Activated CD8-positive, alpha-beta memory T cell treated with anti-CD3 and anti-CD28 coated beads, Interleukin-2, amount 50 U/mL, for 1 hour (primary cell): ENCODE data around the gene COX6B2.
"Not testable (repeated sequence)": the region's sequence is repeated elsewhere in the genome, so short reads cannot be mapped to it uniquely, and the experiment has no call there.

Experiments used
- DNase-seq: peaks from one replicate; pipeline ENCODE4 v3.0.0-alpha.2; 2020; ENCODE audit errors: extremely low read depth

The COX6B2 gene, protein sequence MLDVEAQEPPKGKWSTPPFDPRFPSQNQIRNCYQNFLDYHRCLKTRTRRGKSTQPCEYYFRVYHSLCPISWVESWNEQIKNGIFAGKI

DNA sequence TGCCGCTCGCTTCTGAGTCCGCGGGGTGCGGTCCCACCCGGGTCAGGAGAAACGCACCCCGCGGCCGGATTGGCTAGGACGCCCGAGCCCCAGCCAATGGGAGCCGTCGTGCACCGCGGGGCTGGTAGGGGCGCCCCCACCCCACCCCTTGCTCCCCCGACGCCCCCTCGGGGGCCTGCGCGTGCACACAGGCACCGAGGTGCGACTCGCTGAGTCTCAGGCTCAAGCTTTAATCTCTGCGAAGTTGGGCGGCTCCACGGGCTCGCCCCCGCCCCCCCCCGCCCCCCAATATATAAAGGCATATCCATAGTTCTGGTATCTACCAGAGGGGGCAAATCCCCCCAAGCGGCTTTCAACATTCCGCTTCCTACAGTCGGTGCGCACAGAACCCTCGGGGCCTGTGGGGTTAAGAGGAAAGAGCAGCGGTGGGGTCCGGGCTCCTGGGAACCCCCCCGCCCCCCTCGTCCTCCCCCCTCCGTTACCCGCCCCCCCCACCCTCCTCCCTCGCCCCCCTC, at the start of gene COX6B2:
Gene COX6B2, minus strand, starts transcription at position 22 of the 515 bp plus-strand sequence. CDS start 198 bp downstream, outside the sequence.
- DNase-seq = no peak

DNA sequence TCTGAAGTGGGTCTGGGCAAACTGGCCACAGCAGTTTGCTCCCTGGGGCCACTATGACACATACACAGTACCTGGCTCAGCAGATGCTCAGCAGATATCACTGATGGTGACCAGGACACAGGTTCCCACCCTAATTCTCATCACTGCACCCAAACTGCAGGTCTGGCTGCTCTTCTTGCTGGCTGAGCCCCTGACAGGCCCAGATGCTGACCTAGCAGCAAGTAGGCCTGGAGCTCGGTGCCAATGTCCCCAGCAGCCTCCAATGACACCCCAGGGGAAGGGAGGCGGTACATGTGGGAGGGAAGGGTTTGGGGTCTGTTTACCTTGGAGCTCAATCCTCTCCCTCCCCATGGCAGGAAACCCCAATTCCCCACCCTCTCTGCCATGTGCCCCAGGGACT, 48.0 kb upstream of the COX6B2 start:
- no peak for DNase-seq

DNA sequence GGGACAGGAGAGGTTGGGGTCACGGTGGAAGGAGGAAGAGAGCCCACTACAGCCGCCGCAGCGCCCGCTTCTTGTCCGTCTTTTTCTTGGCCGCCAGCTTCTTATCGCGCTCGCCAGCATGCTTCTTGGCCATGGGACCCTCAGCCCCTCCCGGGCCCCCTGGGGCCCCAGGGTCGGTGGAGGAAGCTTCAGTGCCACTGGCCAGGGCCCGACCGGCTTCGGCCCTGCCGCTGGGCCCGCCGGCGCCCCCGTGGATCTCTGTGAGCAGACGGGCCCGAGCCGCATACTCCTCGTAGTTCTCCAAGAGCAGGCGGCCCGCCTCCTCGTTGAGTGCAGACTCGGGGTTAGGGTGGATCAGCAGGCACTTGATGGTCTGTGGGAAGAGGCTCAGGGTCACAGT, 46.9 kb upstream of the COX6B2 start:
- DNase-seq = not testable (repeated sequence)

DNA sequence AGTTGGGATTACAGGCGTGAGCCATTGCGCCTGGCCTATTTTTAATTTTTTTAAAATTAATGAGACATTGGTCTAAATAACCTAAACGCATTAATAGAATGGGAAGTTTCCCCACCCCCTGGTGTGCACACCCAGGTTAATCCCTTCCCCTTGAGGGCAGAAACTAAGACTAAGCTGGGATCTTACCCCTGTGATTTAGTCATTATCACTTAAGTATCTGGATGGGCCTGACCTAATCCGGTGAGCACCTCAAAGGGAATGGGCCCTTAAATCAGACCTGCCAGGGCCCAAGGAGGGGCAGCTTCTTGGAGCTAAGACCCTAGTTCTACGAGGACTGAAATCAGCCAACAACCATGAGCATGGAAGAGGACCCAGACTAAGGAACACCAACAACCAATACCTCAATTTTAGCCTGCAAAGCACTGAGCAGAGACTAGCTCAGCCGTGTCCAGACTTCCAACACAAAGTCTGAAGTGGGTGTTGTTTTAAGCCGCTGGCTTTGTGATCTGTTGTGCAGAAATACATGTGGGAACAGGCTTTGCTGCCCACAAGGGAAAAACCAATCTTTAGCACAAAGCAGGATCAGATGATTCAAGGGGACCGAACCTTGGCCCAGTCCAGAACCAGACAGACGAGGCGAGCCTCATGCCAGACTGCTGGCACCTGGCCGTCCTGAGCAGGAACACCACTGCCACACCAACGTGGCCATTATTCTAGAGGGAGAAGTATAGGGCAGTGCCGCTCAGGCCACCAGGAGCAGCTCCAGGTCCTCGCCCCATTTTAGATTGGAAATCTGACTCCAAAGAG, 46.0 kb upstream of the COX6B2 start:
- no peak for DNase-seq

DNA sequence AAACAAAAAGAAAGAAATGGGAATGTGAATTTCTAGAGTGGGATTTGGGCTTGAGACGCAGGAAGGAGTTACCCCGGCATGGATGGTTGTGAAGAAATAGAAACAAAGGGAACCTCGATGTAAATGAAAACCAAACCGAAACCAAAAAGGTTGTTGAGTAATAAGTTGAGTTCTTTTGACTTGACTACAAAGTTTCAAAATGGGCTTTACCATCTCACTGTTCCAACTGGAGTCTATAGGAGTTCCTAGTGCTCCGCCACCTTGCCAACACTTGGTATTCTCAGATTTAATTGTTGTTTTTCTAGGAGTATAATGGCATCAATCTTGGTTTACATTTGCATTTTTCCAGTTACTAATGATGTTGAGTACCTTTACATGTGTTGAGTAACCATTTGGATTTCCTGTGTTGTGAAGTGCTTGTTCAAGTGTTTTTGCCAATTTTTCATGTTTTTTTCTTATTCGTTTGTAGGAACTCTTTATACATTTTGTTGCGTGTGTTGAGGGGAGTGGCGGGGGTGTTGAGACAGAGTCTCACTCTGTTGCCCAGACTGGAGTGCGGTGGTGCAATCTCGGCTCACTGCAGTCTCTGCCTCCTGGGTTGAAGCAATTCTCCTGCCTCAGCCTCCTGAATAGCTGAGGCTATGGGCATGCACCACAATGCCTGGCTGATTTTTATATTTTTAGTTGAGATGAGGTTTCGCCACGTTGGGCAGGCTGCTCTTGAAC, 43.8 kb upstream of the COX6B2 start:
- no peak for DNase-seq

DNA sequence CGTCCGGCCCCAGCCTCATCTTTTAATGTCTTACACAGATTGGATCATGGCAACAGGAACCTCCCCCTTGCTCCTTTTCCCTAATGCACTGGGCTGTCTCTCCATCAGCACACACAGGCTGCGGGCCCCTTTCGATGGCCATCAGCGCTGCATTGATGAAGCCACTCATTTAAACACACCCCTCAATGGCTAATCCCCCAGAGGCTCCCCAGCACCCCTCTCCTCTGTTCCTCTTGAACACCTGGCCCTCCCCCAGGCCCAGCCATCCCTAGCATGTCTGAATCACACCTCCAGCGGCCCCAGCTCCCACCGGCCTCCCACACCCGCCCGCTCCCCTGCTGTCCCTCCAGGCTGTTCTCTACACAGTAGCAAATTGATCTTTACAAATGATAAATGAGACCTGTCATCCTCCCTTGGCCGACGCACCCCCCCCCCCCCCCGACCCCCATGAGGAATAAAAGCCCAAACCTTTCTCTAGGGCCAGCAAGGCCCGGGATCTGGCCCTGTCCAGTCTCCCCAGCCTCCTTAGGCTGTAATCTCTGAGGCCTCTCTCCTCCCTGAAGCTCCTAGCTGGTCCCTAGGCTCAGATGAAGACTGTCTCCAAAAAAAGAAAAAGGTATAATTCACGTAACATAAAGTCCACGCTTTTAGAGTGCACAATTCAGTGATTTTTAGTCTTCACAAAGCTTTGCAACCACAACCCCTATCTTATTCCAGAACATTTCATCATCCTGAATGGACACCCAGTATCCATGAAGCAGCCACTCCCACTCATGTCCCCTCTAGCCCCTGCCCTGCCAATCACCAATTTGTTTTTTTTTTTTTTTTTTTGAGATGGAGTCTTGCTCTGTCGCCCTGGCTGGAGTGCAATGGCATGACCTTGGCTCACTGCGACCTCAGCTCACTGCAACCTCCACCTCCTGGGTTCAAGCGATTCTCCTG, 38.6 kb upstream of the COX6B2 start:
- no peak for DNase-seq

DNA sequence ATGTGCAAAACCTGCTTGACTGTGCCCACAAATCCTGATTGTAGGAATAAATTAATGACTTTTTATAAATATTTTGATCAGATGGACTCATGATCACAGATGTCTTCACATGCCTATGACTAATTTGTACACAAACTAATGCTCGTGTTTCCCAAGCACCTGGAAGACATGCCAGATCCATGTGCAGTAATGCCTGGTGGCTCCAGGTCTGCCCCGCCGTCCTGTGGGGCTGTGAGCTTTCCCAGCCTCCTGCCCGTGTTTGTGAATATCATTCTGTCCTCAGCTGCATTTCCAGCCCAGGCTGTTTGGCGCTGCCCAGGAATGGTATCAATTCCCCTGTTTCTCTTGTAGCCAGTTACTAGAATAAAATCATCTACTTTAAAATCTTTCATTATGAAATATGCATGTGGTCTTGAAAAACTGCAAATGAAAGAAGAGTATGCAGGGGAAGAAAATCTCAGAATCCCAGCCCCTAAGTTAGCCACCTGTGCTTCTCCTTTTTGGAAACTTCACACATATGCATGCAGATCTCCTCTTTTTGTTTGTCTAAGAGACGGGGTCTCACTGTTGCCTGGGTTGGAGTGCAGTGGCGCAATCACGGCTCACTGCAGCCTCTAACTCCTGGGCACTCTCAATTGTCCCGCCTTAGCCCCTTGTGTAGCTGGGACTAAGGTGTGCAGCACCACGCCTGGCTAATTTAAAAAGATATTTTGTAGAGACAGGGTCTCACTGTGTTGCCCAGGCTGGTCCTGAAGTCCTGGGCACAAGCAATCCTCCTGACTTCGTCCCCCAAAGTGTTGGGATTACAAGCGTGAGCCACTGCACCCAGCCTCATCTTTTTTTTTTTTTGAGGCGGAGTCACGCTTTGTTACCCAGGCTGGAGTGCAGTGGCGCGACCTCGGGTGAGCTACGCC, 37.4 kb upstream of the COX6B2 start:
- no peak for DNase-seq

DNA sequence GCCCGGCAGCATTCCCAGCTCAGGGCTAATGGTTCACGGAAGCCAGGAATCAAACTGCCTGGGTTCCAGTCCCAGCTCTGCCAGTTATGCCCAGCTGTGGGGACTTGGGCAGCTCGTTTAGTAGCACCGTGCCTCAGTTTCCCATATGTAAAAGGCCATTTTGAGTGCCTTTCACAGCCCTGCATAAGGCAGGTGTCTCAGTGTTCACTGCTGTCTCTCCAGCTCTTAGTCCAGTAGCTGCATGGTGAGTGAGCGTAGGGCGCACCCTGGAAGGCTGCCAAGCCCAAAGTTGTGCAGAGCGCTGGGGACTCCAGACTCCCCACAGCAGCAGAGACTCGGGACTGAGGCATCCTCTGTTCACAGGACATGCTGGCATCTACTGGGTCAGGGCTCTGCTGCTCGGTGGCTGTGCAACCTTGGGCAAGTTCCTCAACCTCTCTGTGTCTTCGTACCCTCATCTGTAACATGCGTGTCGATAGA, 36.7 kb upstream of the COX6B2 start:
- no peak for DNase-seq

DNA sequence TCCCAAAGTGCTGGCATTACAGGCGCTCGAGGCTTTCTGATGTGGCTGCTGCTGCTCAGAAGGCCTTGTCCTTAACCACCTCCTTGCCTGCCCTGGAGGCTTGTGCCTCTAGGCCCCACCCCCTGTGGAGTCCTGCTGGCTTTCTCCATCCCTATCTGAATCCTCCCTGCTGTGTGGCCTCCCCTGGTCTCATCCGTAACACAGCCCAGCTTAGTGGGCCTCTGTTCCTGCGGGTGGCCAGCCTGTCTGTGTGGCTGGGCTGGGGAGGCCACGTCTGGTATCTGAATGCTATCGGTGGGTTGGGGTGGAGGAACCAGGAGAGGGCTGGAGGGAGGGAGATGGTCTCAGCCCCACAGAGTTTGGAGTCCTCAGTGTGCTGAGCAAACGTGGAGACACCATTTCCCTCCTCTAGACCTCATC, 36.0 kb upstream of the COX6B2 start:
- DNase-seq = no peak

DNA sequence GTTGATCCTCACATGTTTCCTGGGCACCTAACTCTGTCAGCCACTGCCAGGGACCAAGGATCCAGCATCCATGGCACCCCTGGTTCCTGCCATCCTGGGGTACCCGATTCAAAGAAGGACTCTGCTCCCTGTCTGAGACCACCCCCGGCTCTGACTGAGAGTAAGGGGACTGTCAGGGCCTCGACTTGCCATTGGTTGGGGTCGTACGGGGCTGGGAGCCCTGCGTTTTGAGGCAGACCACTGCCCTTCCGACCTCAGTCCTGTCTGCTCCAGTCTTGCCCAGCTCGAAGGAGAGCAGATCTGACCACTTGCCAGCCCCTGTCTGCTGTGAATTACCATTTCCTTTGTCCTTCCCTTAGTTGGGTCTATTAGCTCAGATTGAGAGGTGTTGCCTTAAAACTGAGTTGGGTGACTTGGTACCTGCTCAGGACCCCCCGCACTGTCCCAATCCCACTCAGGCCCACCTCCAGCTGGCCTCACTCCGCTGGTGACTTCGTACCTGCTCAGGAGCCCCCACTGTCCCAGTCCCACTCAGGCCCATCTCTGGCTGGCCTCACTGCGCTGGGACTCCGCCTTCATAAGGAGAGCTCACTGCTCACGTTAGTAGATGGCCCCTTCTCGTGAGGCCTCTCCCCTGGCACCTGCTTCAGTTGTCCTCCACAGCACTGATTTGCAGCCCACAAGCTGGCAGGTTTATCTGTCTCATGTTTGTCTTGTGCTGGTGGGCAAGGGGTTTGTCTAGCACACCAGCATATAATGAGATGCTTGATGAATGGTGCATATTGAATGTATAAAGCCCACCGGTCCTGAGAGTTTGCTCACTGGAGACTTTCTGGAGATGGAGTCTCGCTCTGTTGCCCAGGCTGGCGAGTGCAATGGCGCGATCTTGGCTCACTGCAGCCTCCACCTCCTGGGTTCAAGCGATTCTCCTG, 35.1 kb upstream of the COX6B2 start:
- no peak for DNase-seq

DNA sequence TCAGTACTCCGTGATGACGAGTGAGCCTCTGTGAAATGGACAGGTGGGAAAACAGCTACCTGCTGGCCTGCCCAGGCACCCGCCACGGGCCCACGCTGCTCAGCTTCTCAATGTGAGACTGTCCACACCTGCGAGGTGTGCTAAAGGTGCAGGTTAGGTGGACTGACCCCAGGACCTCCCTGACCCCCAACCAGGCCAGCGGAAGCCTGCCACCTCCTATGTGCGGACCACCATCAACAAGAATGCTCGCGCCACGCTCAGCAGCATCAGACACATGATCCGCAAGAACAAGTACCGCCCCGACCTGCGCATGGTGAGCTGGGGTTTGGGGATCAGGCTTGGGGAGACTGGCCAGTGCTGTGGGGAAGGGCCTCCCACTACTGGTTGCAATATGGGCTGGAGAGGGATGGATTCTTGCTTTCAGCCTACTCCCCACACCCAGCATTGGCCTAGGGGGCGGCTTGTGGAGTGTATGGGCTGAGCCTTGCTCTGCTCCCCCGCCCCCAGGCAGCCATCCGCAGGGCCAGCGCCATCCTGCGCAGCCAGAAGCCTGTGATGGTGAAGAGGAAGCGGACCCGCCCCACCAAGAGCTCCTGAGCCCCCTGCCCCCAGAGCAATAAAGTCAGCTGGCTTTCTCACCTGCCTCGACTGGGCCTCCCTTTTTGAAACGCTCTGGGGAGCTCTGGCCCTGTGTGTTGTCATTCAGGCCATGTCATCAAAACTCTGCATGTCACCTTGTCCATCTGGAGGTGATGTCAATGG, 33.4 kb upstream of the COX6B2 start:
- DNase-seq = no peak

DNA sequence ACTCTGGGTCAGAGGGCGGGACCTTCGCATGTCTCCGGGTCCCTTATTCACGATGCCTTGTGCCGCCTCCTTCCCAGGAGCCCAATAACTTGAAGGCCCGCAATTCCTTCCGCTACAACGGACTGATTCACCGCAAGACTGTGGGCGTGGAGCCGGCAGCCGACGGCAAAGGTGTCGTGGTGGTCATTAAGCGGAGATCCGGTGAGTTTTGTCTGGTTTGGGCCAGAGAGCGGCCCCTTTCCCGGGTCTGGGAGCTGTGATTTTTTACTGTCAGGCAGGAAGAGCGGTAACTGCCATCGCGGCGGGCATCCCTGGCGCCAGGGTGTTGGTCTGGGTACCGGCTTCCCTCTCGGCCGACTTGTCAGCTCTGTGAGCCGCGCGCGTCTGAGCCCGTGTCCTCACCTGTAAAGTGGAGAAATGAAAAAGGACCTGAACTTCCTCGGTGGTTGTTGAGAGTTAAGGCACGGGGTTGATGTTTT, 32.0 kb upstream of the COX6B2 start:
- no peak for DNase-seq

DNA sequence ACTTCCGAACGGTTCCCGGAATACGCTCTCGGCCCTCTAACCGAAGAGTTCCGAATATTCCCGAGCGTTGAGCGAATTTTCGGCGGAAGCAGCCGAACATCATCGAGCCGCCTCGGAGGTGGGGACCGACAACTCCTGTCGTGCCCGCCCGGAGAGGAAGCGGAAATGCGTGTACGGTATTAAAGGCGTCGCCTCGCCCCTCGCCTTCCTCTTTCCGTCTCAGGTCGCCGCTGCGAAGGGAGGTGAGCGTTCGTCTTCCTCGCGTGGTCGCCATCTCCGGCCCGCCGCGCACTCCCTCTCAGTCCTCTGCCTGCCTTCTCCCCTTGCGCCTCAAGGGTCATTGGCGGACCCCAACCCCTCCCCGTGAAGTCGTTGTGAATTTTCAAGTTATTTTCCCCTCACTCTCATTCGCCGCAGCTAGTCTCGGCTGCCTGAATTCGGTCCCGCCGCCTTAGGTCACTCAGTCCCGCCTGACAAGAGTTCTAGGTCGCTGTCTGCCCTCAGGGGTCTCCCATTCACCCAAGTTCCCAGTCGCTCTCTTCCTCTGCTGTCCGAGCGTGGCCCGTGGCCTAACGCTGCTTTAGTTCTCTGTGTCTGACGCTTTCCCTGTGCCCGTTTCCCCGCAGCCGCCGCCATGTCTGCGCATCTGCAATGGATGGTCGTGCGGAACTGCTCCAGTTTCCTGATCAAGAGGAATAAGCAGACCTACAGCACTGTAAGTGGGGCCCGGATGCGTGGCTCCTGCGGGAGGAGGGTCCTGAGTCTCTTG, 31.4 kb upstream of the COX6B2 start, which contains the start of gene RPL28:
Gene RPL28, plus strand, starts transcription at position 209 of the 769 bp plus-strand sequence. Its CDS starts 426 bp downstream, at position 635.
- peak; percentile 96 for DNase-seq

DNA sequence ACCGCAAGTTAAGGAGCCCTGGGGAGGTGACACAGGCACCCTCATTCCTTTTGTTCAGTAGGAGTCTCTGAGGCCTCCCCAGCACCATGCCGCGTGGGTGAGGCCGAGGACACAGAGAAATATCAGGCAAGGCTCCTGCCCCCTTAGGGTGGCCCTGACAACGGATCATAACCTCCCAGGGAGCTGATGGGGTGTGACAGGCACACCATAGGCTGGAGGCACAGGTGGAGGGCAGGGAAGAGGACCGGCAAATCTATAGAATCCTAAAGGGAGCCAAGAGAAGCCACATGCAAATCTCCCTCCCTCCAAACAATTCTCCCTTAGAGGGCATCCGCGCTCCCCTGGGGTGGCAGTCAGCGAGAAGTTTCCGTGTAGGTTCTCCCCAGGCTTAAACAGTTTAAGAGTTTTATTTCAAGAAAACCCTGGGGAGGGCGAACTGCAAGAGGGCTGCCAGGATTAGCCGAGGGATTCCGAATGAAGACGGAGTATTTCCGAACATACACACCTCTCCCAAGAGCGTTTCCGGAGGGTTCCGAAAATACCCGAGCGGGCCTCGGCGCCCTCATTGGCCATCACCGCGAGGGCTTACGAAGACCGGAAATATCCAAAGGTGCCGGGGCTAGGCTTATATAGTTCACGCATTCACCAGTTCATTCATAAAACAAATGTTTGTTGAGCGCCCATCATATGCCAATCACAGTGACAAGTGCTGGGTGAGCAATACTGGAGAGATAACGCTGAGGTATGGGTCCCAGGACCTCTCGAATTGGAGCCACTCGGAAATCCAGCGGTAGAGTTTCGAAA, 30.6 kb upstream of the COX6B2 start:
- DNase-seq = peak; percentile 79

DNA sequence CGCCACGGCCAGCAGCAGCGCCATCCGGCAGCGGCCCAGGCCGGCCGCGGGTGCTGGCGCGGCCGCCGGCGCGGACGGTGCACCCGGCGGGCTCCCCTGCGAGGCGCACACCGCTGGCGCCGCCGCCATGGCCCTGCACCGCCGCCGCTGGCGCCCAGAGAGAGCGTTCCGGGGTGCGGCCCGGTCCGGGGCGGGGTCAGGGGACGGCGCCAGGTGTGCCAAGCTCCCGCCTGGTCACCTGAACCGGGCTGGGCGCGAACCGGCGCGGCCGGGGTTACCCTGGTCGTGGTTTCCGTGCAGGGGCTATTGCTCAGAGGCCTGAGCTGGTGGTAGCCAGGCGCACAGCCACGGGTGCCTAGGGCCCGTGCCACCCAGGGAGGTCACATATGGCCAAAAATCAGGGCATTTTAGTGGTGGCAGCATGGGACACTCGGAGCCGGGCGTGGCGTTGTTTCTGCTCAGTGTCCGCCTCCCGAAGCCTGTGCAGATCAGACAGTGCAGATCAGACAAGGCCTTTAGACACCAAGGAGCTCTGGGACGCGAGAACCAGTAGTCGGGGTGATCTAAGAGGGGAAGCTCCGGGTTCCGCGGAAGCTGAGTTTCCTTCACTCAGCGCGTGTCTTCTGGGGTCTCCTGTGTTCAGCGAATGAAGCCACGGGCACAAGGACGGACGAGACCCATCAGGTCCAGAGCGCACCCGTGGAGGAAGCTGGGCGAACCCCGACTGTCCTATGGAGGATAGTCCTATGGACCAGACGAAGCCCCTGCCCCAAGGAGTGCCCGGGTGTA, 29.8 kb upstream of the COX6B2 start, which contains the start of gene TMEM238:
Gene TMEM238, minus strand, starts transcription at position 162 of the 789 bp plus-strand sequence. Its CDS starts 33 bp downstream, at position 129.
- no peak for DNase-seq
